IMR-90 (cell line): ENCODE measurements around the gene AAMP. TPM values are rescaled to one million over a fixed set of nuclear protein-coding genes. Genes with fewer than 3 reads are reported as not detected.

Source experiments
- ATAC-seq: fragments of 200-7000 bp; cut with Tn5 transposase; 2 replicates; pipeline ENCODE4 v1.9.1; 2020; ENCODE audit warnings: low read depth, mild to moderate bottlenecking, moderate library complexity
- BruUV-seq: library from RNA; stranded (reverse); fragments of 400-500 nt; replicated peaks from 2 replicates; lab custom pipeline; 2021; lab: Mats Ljungman, UMichigan
- CTCF ChIA-PET: fragments of 300-600 bp; formaldehyde crosslinking; extraction: SDS; loops from one replicate; lab custom pipeline; 2021; ENCODE audit warnings: antibody characterized with exemption; lab: Yijun Ruan, JAX
- POLR2A ChIA-PET: fragments of 300-600 bp; sonication (Branson Sonifier 250); formaldehyde crosslinking; loops from one replicate; lab custom pipeline; 2022; ENCODE audit warnings: antibody characterized with exemption; ENCODE audit not compliant: unreplicated experiment; lab: Charles Lee
- DNase-seq: peaks from one replicate; pipeline ENCODE4 v3.0.0; 2013
- H2AFZ ChIP-seq: replicated peaks from 2 replicates; pipeline ENCODE3; 2013; ENCODE audit warnings: low read length, mild to moderate bottlenecking; ENCODE audit not compliant: poor library complexity
- H2AK5ac ChIP-seq: 2 replicates; pipeline ENCODE4 v1.6.1; 2013; ENCODE audit warnings: low read depth, low read length, inconsistent platforms
- H2AK9ac ChIP-seq: replicated peaks from 2 replicates; pipeline ENCODE3; 2013; ENCODE audit warnings: mild to moderate bottlenecking, low read depth, low read length, moderate library complexity; ENCODE audit not compliant: poor library complexity
- H2BK120ac ChIP-seq: 2 replicates; pipeline ENCODE4 v1.6.1; 2013; ENCODE audit warnings: low read depth, low read length, inconsistent platforms
- H2BK15ac ChIP-seq: 3 replicates; pipeline ENCODE4 v1.6.1; 2013; ENCODE audit warnings: low read depth, low read length, inconsistent platforms
- H2BK20ac ChIP-seq: 2 replicates; pipeline ENCODE4 v1.6.1; 2013; ENCODE audit warnings: low read depth, mild to moderate bottlenecking, inconsistent platforms, low read length, moderate library complexity
- H2BK5ac ChIP-seq: 2 replicates; pipeline ENCODE4 v1.6.1; 2013; ENCODE audit warnings: mild to moderate bottlenecking, low read depth, low read length, inconsistent platforms; ENCODE audit not compliant: poor library complexity, severe bottlenecking
- H3K14ac ChIP-seq: replicated peaks from 2 replicates; pipeline ENCODE4 v1.6.1; 2013; ENCODE audit warnings: low read depth, low read length, inconsistent platforms
- H3K18ac ChIP-seq: 2 replicates; pipeline ENCODE4 v1.6.1; 2013; ENCODE audit warnings: low read depth, low read length, control low read depth
- H3K23ac ChIP-seq: 2 replicates; pipeline ENCODE4 v1.6.1; 2013; ENCODE audit warnings: low read depth, low read length, inconsistent platforms
- H3K27ac ChIP-seq: 2 replicates; pipeline ENCODE4 v1.5.1; 2013; ENCODE audit warnings: mild to moderate bottlenecking, control low read depth, low read length; ENCODE audit not compliant: insufficient read depth
- H3K27me3 ChIP-seq: 2 replicates; pipeline ENCODE4 v1.6.1; 2013; ENCODE audit warnings: low read length; ENCODE audit not compliant: control insufficient read depth, insufficient read depth
- H3K36me3 ChIP-seq: 2 replicates; pipeline ENCODE4 v1.6.1; 2013; ENCODE audit warnings: low read length, mixed read lengths; ENCODE audit not compliant: control insufficient read depth, insufficient read depth
- H3K4ac ChIP-seq: 2 replicates; pipeline ENCODE4 v1.6.1; 2013; ENCODE audit warnings: low read depth, low read length, inconsistent platforms
- H3K4me1 ChIP-seq: 2 replicates; pipeline ENCODE4 v1.6.1; 2013; ENCODE audit warnings: low read length, mixed read lengths; ENCODE audit not compliant: control insufficient read depth, insufficient read depth
- H3K4me2 ChIP-seq: 2 replicates; pipeline ENCODE4 v1.6.1; 2013; ENCODE audit warnings: low read depth, mild to moderate bottlenecking, control low read depth, low read length, moderate library complexity
- H3K4me3 ChIP-seq: 2 replicates; pipeline ENCODE4 v1.5.1; 2013; ENCODE audit warnings: low read depth, mild to moderate bottlenecking, control low read depth, low read length, moderate library complexity; ENCODE audit not compliant: insufficient read depth
- H3K56ac ChIP-seq: 2 replicates; pipeline ENCODE4 v1.6.1; 2013; ENCODE audit warnings: low read length, inconsistent platforms; ENCODE audit not compliant: insufficient read depth; ENCODE audit errors: extremely low read depth
- H3K79me1 ChIP-seq, 2 experiments: 2 replicates each; pipeline ENCODE4 v1.6.1; 2013; ENCODE audit warnings: low read length in 2 of 2, inconsistent platforms in 1 of 2, low read depth in 1 of 2
- H3K9ac ChIP-seq: 2 replicates; pipeline ENCODE4 v1.6.1; 2013; ENCODE audit warnings: low read depth, low read length, control low read depth
- H3K9me1 ChIP-seq: 2 replicates; pipeline ENCODE4 v1.6.1; 2013; ENCODE audit warnings: low read length, inconsistent platforms; ENCODE audit not compliant: insufficient read depth
- H3K9me3 ChIP-seq: 2 replicates; pipeline ENCODE4 v1.6.1; 2013; ENCODE audit warnings: low read length; ENCODE audit not compliant: control insufficient read depth, insufficient read depth
- H4K20me1 ChIP-seq: 2 replicates; pipeline ENCODE4 v1.6.1; 2013; ENCODE audit warnings: low read length, inconsistent platforms; ENCODE audit not compliant: insufficient read depth
- H4K5ac ChIP-seq: 2 replicates; pipeline ENCODE4 v1.6.1; 2013; ENCODE audit warnings: mild to moderate bottlenecking, low read depth, low read length, control low read depth
- H4K8ac ChIP-seq, 2 experiments: 2 replicates each; pipeline ENCODE4 v1.6.1; 2013; ENCODE audit warnings: low read depth in 2 of 2, low read length in 2 of 2, control low read depth in 1 of 2, inconsistent platforms in 1 of 2
- H4K91ac ChIP-seq: 2 replicates; pipeline ENCODE4 v1.6.1; 2013; ENCODE audit warnings: low read depth, low read length, inconsistent platforms; ENCODE audit not compliant: insufficient read depth
- BHLHE40 ChIP-seq: fragments of 150-350 bp; IDR thresholded peaks from 2 replicates; pipeline ENCODE4 v1.6.1; 2016; ENCODE audit warnings: mild to moderate bottlenecking, low read depth, low read length
- CEBPB ChIP-seq: IDR thresholded peaks from 2 replicates; pipeline ENCODE4 v1.6.1; 2012; ENCODE audit warnings: low read depth, low read length, improper control_type of control experiment
- CHD1 ChIP-seq: IDR thresholded peaks from 2 replicates; pipeline ENCODE4 v1.6.1; 2012; ENCODE audit warnings: low read depth, low read length, improper control_type of control experiment
- FOS ChIP-seq: fragments of 150-350 bp; IDR thresholded peaks from 2 replicates; pipeline ENCODE4 v1.6.1; 2016; ENCODE audit warnings: low read depth, low read length
- MAFK ChIP-seq: IDR thresholded peaks from 2 replicates; pipeline ENCODE4 v1.6.1; 2012; ENCODE audit warnings: low read depth, low read length, improper control_type of control experiment
- MAZ ChIP-seq: IDR thresholded peaks from 2 replicates; pipeline ENCODE4 v1.6.1; 2012; ENCODE audit warnings: low read depth, mild to moderate bottlenecking, low read length, improper control_type of control experiment, moderate library complexity, borderline replicate concordance
- NFE2L2 ChIP-seq: fragments of 150-350 bp; IDR thresholded peaks from 2 replicates; pipeline ENCODE4 v1.6.1; 2016; ENCODE audit warnings: low read depth, mild to moderate bottlenecking, low read length
- POLR2A ChIP-seq: IDR thresholded peaks from 2 replicates; pipeline ENCODE4 v1.6.1; 2012; ENCODE audit warnings: mild to moderate bottlenecking, low read depth, low read length
- RAD21 ChIP-seq: IDR thresholded peaks from 2 replicates; pipeline ENCODE4 v1.6.1; 2012; ENCODE audit warnings: low read length, improper control_type of control experiment
- RCOR1 ChIP-seq: IDR thresholded peaks from 2 replicates; pipeline ENCODE4 v1.6.1; 2012; ENCODE audit warnings: mild to moderate bottlenecking, low read length, improper control_type of control experiment; ENCODE audit not compliant: insufficient replicate concordance
- RFX5 ChIP-seq: IDR thresholded peaks from 2 replicates; pipeline ENCODE4 v1.8.0; 2012; ENCODE audit warnings: low read depth, mild to moderate bottlenecking, low read length, moderate library complexity
- SMC3 ChIP-seq: fragments of 150-350 bp; IDR thresholded peaks from 2 replicates; pipeline ENCODE4 v1.6.1; 2016; ENCODE audit warnings: low read depth, mild to moderate bottlenecking, antibody characterized with exemption, low read length, moderate library complexity
- USF2 ChIP-seq: fragments of 150-350 bp; IDR thresholded peaks from 2 replicates; pipeline ENCODE4 v1.6.1; 2017; ENCODE audit warnings: mild to moderate bottlenecking, antibody characterized with exemption, low read length, low read depth
- WGBS, 2 experiments: methylation state at CpG; one replicate each; pipeline versions ENCODE4 v1.1.5 to v1.1.7; 2013; ENCODE audit warnings: missing lambda C conversion rate in 2 of 2; ENCODE audit not compliant: insufficient read length in 1 of 2; ENCODE audit errors: extremely low coverage in 2 of 2; 5-methylcytosine and 5-hydroxymethylcytosine counted together
- dilution Hi-C: fragments of 300-500 bp; cut with HindIII; formaldehyde crosslinking; loops from one replicate; pipeline ENCODE4 v1.14.3; 2018; ENCODE audit warnings: low sequenced_read_pairs; ENCODE audit not compliant: unreplicated experiment
- in situ Hi-C: fragments of 300-500 bp; cut with MboI; formaldehyde crosslinking; loops from 3 replicates; pipeline ENCODE4 v1.14.3; 2019; ENCODE audit warnings: low sequenced_read_pairs, inconsistent platforms, mixed read lengths
- intact Hi-C: fragments of 100-400 bp; cut with micrococcal nuclease; formaldehyde crosslinking; loops from 2 replicates; pipeline ENCODE4 v1.10.0; 2022
- polyA plus RNA-seq, 3 experiments: library from polyadenylated mRNA; depleted of rRNA; stranded (reverse); fragments of >200 nt; gene quantifications; 2 replicates each; pipeline ENCODE4 v1.2.3, GENCODE V29; 2012; ENCODE audit warnings: low replicate concordance in 1 of 3
- total RNA-seq: library from RNA; depleted of rRNA; stranded (reverse); fragments of >200 nt; gene quantifications from 2 replicates; pipeline ENCODE4 v1.2.3, GENCODE V29; 2012
- TF ChIP-seq, protein P1 (sequence below): fragments of 150-350 bp; IDR thresholded peaks from 2 replicates; pipeline ENCODE4 v1.6.1; 2016; ENCODE audit warnings: low read depth, mild to moderate bottlenecking, low read length, moderate library complexity, borderline replicate concordance
- TF ChIP-seq, protein P2 (sequence below): conservative IDR thresholded peaks from 2 replicates; pipeline ENCODE4 v1.5.1; 2012; ENCODE audit warnings: mild to moderate bottlenecking, low read depth, low read length, improper control_type of control experiment

Gene AAMP
- total and polyA plus RNA-seq, 2 of the 4 experiments (the other 2 are of a cell fraction) = 104 to 112 TPM

- Histone ChIP-seq H2BK15ac (no peak overlapping the region), H3K4me1 (peaks cover 6% of the 10 kb centered on the region; the same call in 1 of the 2 replicates), H2BK5ac (no peak overlapping the region), H3K4ac (no peak overlapping the region), H2AK9ac (no peak overlapping the region), H3K4me3 (no peak overlapping the region), H3K4me2 (no peak overlapping the region), H3K9me1 (peaks cover 8% of the 10 kb centered on the region), H3K18ac (no peak overlapping the region), H2AK5ac (no peak overlapping the region), H3K79me1 (peaks cover 0 to 10% of the 10 kb centered on the region in 2 experiments; a peak in 2 of 4 replicates), H4K91ac (no peak overlapping the region), H3K36me3 (no peaks in the 10 kb centered on the region), H2AFZ (no peak overlapping the region), H3K27ac (no peak overlapping the region), H3K9ac (no peak overlapping the region), H4K5ac (no peak overlapping the region), H2BK20ac (no peak overlapping the region), H3K9me3 (no peaks in the 10 kb centered on the region), H3K14ac (no peak overlapping the region), H3K23ac (no peak overlapping the region), H3K56ac (no peak overlapping the region), H3K27me3 (no peaks in the 10 kb centered on the region), H4K8ac (no peak overlapping the region), H4K20me1 (no peaks in the 10 kb centered on the region), H2BK120ac (no peak overlapping the region)
- no peak for DNase-seq
- ChIA-PET POLR2A (interaction anchor here (0.6 to 1.5 kb wide), 2 partner anchors 9 to 26 kb away, joined by 3 read pairs; partner anchors contain the start of gene PNKD), CTCF (interaction anchor here (1.1 kb wide), 1 partner anchor 100 kb away, joined by 6 read pairs; no protein-coding TSS in a partner anchor)
- no peak for ATAC-seq
- dilution Hi-C loops (no loop called here), intact Hi-C loops (no loop called here), in situ Hi-C loops (no loop called here)
- no TSS peak for BruUV-seq
- TF ChIP-seq POLR2A (no peak), USF2 (no peak), FOS (no peak), NFE2L2 (no peak), MAZ (no peak), SMC3 (no peak), RAD21 (no peak), RFX5 (no peak), MAFK (no peak), RCOR1 (no peak), BHLHE40 (no peak), CHD1 (no peak), CEBPB (no peak)
- TF ChIP-seq, protein P1, sequence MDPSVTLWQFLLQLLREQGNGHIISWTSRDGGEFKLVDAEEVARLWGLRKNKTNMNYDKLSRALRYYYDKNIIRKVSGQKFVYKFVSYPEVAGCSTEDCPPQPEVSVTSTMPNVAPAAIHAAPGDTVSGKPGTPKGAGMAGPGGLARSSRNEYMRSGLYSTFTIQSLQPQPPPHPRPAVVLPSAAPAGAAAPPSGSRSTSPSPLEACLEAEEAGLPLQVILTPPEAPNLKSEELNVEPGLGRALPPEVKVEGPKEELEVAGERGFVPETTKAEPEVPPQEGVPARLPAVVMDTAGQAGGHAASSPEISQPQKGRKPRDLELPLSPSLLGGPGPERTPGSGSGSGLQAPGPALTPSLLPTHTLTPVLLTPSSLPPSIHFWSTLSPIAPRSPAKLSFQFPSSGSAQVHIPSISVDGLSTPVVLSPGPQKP = no peak
- TF ChIP-seq, protein P2, sequence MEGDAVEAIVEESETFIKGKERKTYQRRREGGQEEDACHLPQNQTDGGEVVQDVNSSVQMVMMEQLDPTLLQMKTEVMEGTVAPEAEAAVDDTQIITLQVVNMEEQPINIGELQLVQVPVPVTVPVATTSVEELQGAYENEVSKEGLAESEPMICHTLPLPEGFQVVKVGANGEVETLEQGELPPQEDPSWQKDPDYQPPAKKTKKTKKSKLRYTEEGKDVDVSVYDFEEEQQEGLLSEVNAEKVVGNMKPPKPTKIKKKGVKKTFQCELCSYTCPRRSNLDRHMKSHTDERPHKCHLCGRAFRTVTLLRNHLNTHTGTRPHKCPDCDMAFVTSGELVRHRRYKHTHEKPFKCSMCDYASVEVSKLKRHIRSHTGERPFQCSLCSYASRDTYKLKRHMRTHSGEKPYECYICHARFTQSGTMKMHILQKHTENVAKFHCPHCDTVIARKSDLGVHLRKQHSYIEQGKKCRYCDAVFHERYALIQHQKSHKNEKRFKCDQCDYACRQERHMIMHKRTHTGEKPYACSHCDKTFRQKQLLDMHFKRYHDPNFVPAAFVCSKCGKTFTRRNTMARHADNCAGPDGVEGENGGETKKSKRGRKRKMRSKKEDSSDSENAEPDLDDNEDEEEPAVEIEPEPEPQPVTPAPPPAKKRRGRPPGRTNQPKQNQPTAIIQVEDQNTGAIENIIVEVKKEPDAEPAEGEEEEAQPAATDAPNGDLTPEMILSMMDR = no peak
- 100% methylated on average over 1 of the region's 1 CpG; no CpG with 5 or more reads in 1 of the 2 experiments for WGBS, 2 experiments
Measured at GRCh38 chr2:218296200-218296599, 26.3 kb upstream of the AAMP start.
